PFSK-1 (cell line): ENCODE results near the gene HTATSF1.
A peak's percentile ranks its signal among the peaks of the same experiment; 100 is the strongest.

Source experiments
- FOXP2 ChIP-seq: optimal IDR thresholded peaks from 2 replicates; pipeline ENCODE3; 2011; ENCODE audit warnings: borderline replicate concordance, control low read depth, inconsistent platforms; ENCODE audit not compliant: insufficient read depth; ENCODE audit errors: extremely low read length, extremely low read depth
- POLR2AphosphoS5 ChIP-seq: IDR thresholded peaks from 2 replicates; pipeline ENCODE4 v1.6.1; 2012; ENCODE audit warnings: low read depth, mild to moderate bottlenecking, control low read depth, low read length, moderate library complexity
- SIN3A ChIP-seq: IDR thresholded peaks from 2 replicates; pipeline ENCODE4 v1.6.1; 2012; ENCODE audit warnings: mild to moderate bottlenecking, low read length, moderate library complexity, borderline replicate concordance; ENCODE audit not compliant: insufficient read depth
- TAF1 ChIP-seq: IDR thresholded peaks from 2 replicates; pipeline ENCODE4 v1.6.1; 2012; ENCODE audit warnings: low read length, control low read depth, borderline replicate concordance; ENCODE audit not compliant: insufficient read depth
- TF ChIP-seq, protein P1 (sequence below), 2 experiments: IDR thresholded peaks; 2 replicates each; pipeline versions ENCODE4 v1.6.1 to v1.8.0; 2011 to 2012; ENCODE audit warnings: low read depth in 2 of 2, low read length in 2 of 2, control low read depth in 1 of 2, inconsistent platforms in 1 of 2, mild to moderate bottlenecking in 1 of 2, moderate library complexity in 1 of 2; ENCODE audit not compliant: insufficient read depth in 1 of 2

DNA sequence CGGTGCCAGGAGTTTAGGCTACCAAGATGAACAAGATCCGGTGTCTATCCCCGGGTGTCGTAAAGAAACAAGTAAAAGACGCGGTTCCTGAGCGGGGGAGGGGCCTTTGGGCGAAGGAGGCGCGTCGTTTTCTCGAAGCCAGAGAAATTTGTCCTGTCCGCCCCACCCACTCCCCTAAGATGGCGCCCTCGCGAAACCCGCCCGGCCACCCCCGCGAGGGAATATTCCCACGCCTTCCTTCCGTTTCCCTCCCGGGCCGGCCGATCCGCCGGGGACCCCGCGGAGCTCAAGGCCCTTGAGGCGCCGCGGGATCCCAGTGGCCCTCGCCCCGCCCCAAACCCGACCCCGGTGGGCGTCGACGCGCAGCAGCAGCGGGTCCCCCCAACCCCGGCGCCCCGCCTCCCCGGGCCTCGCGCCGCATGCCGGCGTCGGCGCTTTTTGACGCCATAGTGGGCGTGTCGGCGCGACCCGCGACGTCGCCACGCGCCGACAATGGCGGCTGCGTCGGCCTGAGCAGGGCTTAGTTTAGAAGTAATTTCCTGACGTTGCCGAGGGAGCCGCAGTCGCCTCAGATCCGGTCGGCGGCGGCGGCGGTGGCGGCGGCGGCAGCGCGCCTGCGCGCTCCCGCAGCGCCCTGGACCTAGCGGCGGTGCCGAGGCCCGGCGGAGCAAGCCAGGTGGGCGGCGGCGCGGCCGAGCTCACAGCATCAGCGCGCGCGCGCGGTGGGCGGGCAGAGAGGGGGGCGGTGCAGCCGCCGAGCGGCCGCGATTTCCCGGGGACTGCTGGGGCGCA is 432 bp upstream of the HTATSF1 start:
- TF ChIP-seq POLR2AphosphoS5 (peak; percentile 48; the same call in 1 of the 2 replicates), FOXP2 (peak; percentile 59), TAF1 (0 out of 2 replicates have a peak, but pooled peaks have one; percentile 40), SIN3A (no peak)
- TF ChIP-seq, protein P1, sequence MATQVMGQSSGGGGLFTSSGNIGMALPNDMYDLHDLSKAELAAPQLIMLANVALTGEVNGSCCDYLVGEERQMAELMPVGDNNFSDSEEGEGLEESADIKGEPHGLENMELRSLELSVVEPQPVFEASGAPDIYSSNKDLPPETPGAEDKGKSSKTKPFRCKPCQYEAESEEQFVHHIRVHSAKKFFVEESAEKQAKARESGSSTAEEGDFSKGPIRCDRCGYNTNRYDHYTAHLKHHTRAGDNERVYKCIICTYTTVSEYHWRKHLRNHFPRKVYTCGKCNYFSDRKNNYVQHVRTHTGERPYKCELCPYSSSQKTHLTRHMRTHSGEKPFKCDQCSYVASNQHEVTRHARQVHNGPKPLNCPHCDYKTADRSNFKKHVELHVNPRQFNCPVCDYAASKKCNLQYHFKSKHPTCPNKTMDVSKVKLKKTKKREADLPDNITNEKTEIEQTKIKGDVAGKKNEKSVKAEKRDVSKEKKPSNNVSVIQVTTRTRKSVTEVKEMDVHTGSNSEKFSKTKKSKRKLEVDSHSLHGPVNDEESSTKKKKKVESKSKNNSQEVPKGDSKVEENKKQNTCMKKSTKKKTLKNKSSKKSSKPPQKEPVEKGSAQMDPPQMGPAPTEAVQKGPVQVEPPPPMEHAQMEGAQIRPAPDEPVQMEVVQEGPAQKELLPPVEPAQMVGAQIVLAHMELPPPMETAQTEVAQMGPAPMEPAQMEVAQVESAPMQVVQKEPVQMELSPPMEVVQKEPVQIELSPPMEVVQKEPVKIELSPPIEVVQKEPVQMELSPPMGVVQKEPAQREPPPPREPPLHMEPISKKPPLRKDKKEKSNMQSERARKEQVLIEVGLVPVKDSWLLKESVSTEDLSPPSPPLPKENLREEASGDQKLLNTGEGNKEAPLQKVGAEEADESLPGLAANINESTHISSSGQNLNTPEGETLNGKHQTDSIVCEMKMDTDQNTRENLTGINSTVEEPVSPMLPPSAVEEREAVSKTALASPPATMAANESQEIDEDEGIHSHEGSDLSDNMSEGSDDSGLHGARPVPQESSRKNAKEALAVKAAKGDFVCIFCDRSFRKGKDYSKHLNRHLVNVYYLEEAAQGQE (IDR thresholded peaks at IDR 0.05; ENCODE audit: insufficient read depth in 1 of 2, low read depth in 2 of 2, low read length in 2 of 2), result no peak
